SJSA1 (cell line): ENCODE measurements around the gene FAM237A. TPM values are rescaled to one million over a fixed set of nuclear protein-coding genes. Genes with fewer than 3 reads are reported as not detected.

ENCODE experiments used
- DNase-seq, 2 experiments: peaks; one replicate each; pipeline ENCODE4 v3.0.0-alpha.2; 2015 to 2020; ENCODE audit warnings: low spot score in 2 of 2, low read depth in 1 of 2
- H3K27ac ChIP-seq: fragments of 250-450 bp; sonication (Bioruptor Pico); 2 replicates; pipeline ENCODE4 v1.5.1; 2020; ENCODE audit warnings: mild to moderate bottlenecking, moderate library complexity
- H3K27me3 ChIP-seq: fragments of 250-450 bp; sonication (Bioruptor Pico); replicated peaks from 2 replicates; pipeline ENCODE4 v1.5.1; 2020; ENCODE audit warnings: mild to moderate bottlenecking, moderate library complexity
- H3K36me3 ChIP-seq: fragments of 250-450 bp; sonication (Bioruptor Pico); 2 replicates; pipeline ENCODE4 v1.5.1; 2020; ENCODE audit warnings: mild to moderate bottlenecking
- H3K4me1 ChIP-seq: fragments of 250-450 bp; sonication (Bioruptor Pico); replicated peaks from 2 replicates; pipeline ENCODE4 v1.6.1; 2021; ENCODE audit warnings: mild to moderate bottlenecking
- H3K4me3 ChIP-seq: fragments of 250-450 bp; sonication (Bioruptor Pico); 2 replicates; pipeline ENCODE4 v1.5.1; 2020; ENCODE audit warnings: mild to moderate bottlenecking
- H3K9me3 ChIP-seq: fragments of 250-450 bp; sonication (Bioruptor Pico); replicated peaks from 2 replicates; pipeline ENCODE4 v1.5.1; 2020; ENCODE audit warnings: mild to moderate bottlenecking
- total RNA-seq: library from RNA; depleted of rRNA; stranded (reverse); fragments of >200 nt; shearing (Covaris generic); gene quantifications from 2 replicates; pipeline ENCODE4 v1.2.3, GENCODE V29; 2014

FAM237A gene
- total RNA-seq, 1 experiment from 2014 or later: not detected

DNA sequence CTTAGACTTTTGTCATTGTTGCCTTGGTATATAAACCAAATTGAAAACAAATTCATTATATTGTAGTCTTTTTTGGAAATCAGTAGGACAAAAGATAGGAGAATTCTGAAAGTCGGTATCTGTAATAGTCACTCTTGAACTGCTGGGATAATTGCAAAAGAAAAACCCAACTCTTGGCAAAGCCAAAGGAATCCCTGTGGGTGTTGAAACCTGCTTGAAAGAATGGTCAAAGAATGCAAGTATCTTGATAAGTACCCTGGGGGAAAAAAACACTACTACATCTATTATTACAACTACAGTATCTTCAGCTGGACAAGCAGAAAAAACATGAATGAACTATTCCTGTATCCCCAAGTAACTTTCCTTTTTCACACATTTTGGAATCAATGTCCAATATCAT is 7.3 kb upstream of the FAM237A start:
- Histone ChIP-seq H3K27ac (no peak overlapping the region), H3K27me3 (no peaks in the 10 kb centered on the region), H3K4me3 (no peak overlapping the region), H3K4me1 (no peaks in the 10 kb centered on the region), H3K9me3 (no peaks in the 10 kb centered on the region), H3K36me3 (no peaks in the 10 kb centered on the region)
- DNase-seq: no peak

DNA sequence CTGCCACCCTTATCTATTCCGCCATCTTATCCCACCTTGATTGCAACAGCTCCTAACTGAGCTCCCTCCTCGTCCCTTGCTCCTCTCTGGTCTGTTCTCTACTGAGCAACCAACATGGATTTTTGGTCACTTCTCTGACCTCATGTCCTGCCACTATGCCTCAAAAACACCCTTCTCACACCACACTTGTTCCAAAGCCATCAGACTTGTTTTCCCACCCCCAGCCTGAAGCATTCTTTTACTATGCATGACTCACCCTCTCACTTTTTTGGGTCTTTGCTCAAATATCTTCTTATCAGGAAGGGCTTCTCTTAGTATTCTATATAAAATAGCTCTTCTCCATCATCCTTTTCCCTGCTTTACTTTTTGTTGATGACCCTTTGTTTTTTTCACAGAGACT is 2.7 kb upstream of the FAM237A start:
- H3K9me3 ChIP-seq: no peaks in the 10 kb centered on the region

DNA sequence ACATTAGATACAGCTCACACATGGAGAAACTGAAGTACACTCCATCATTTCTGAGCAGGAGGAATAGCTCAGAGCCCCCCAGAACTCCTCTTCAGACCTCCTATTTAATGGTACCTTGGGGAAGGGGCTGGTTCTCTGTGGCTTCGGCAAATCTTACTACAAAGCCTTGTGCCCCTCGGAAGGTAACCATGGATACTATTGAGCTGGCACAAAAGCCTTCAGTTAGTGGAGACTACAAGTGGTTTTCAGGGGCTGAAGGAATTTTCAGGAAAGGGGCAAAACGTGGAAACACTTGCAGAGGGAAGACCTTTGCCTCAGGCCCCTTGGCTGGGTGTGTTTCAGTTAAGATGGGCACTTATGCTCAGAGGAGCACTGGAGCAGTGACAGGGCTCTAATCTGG is 1.1 kb upstream of the FAM237A start:
- DNase-seq: no peak
- Histone ChIP-seq H3K27me3 (no peaks in the 10 kb centered on the region), H3K27ac (no peak overlapping the region), H3K4me1 (no peaks in the 10 kb centered on the region), H3K4me3 (no peak overlapping the region), H3K36me3 (no peaks in the 10 kb centered on the region), H3K9me3 (no peaks in the 10 kb centered on the region)

More for the DNA sequence above, 2.7 kb upstream of the FAM237A start:
- no peak for DNase-seq
- no peaks in the 10 kb centered on the region for H3K4me1 ChIP-seq
- no peak overlapping the region for H3K27ac ChIP-seq
- H3K27me3 ChIP-seq: no peaks in the 10 kb centered on the region
- no peak overlapping the region for H3K4me3 ChIP-seq
- no peaks in the 10 kb centered on the region for H3K36me3 ChIP-seq

DNA sequence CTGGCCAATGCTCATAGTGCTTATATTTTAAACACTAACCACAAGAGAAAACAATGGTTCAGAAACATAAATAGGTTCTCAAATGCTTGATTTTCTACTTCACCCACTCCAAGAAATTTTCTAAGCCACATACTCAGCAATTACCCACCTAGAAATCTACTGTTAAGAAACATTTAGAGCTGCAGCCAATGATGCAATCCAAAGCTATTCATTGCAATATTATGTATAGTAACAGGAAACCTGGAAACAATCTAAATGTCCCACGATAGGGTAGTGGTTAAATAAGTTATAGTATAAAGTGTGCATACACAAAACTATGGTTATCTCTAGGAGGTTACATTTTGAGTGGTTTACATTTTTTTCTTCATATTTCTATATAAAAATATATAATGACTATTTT is 5.7 kb downstream of the FAM237A start:
- no peak for DNase-seq
- no peaks in the 10 kb centered on the region for H3K27me3 ChIP-seq

DNA sequence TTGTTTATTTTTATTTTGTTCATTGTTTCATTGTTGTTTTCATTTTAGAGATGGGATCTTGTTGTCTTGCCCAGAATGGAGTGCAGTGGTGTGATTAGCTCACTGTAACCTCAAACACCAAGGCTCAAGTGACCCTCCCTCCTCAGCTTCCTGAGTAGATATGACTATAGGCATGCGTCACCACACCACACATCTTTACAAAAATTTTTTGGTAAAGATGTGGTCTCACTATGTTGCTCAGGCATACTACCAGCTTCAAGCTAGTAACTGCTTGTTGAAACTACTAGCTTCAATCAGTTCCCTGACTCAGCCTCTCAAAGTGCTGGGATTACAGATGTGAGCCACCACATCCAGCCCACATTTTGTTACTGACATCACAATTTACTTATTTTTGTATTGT is 14.8 kb downstream of the FAM237A start:
- DNase-seq: no peak
- no peak overlapping the region for H3K27ac ChIP-seq
- no peaks in the 10 kb centered on the region for H3K9me3 ChIP-seq
- H3K4me3 ChIP-seq: no peak overlapping the region
- no peaks in the 10 kb centered on the region for H3K36me3 ChIP-seq
- H3K27me3 ChIP-seq: peaks cover 4% of the 10 kb centered on the region
- H3K4me1 ChIP-seq: no peaks in the 10 kb centered on the region

More for the DNA sequence above, 5.7 kb downstream of the FAM237A start:
- H3K27ac ChIP-seq: no peak overlapping the region
- H3K4me3 ChIP-seq: no peak overlapping the region
- H3K36me3 ChIP-seq: no peaks in the 10 kb centered on the region
- no peaks in the 10 kb centered on the region for H3K9me3 ChIP-seq
- no peaks in the 10 kb centered on the region for H3K4me1 ChIP-seq

DNA sequence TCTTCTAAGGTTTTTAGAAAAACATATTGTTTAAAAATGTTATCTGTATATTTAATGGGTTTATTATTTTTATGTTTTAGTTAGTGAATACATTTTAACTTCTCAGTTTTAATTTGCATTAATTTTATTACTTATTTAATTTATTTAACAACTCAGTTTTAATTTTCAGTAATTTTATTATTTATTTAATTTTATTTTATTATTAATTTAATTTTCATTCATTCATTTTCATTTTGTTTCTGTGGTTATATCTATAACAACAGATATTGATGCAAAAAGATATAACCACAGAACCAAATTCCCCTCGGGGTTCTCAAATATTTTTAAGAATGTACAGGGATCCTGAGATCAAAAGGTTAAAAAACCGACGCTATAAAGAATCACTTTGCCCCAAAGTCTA is 23.0 kb downstream of the FAM237A start:
- no peak overlapping the region for H3K4me3 ChIP-seq
- peaks cover 7% of the 10 kb centered on the region for H3K27me3 ChIP-seq
- no peaks in the 10 kb centered on the region for H3K9me3 ChIP-seq
- H3K27ac ChIP-seq: no peak overlapping the region
- H3K4me1 ChIP-seq: no peaks in the 10 kb centered on the region
- H3K36me3 ChIP-seq: no peaks in the 10 kb centered on the region
- DNase-seq: no peak

DNA sequence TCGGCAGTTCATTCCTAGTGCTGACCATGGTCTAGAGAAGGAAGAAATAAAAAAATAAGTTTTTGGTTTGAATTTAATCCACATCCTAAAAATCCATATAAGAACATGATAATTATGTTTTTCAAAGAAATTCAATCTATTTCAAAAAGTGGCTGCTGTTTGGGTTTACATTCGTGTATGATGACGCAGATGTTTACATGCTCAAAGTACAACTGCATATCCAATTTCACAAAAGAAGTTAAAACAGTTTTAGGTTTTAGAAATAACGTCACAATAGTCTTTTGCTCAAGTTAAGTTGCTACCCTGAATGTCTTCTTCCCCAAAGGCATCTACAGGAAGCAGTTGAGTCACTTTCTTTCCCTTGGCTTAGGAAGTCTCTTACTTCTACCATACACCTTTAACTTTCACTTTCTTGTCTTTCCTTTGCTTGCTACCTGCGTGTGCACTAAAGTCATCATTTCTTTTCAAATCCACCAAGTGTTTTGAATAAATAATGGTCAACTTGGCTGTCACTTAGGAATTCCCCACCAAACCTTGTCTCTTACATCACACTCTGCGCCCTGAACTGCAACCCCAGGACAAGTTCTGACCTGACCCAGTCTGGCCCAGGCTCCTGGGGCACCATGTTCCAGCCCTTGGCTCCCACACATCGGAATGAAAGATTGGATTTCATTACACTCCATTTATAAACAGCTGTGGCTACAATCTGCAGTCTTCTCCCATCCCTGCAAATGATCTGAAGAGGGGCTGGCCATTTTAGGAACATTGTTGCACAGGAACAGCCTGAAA is 28.4 kb downstream of the FAM237A start:
- Histone ChIP-seq H3K27me3 (no peaks in the 10 kb centered on the region; the same call in 1 of the 2 replicates), H3K36me3 (no peaks in the 10 kb centered on the region), H3K4me3 (no peak overlapping the region), H3K27ac (no peak overlapping the region), H3K4me1 (no peaks in the 10 kb centered on the region), H3K9me3 (no peaks in the 10 kb centered on the region)
- no peak for DNase-seq

DNA sequence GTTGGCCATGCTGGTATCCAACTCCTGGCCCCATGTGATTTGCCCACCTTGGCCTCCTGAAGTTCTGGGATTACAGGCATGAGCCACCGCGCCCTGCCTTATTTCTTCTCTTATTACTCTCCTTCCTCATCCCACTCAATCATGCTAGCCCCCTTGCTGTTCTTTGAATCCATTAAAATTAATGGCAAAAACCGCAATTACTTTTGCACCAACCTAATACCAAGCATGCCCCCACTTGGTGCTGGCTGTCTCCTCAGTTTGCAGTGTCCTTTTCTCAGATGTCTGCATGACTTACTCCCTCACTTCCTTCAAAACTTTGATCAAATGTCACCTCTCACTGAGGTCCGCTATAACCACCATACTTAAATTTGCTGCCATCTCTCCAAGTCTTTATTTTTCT is 41.3 kb downstream of the FAM237A start:
- no peaks in the 10 kb centered on the region for H3K9me3 ChIP-seq
- H3K4me3 ChIP-seq: no peak overlapping the region
- no peak overlapping the region for H3K27ac ChIP-seq
- no peaks in the 10 kb centered on the region for H3K4me1 ChIP-seq
- no peak for DNase-seq
- no peaks in the 10 kb centered on the region; the same call in 1 of the 2 replicates for H3K27me3 ChIP-seq
- H3K36me3 ChIP-seq: no peaks in the 10 kb centered on the region

DNA sequence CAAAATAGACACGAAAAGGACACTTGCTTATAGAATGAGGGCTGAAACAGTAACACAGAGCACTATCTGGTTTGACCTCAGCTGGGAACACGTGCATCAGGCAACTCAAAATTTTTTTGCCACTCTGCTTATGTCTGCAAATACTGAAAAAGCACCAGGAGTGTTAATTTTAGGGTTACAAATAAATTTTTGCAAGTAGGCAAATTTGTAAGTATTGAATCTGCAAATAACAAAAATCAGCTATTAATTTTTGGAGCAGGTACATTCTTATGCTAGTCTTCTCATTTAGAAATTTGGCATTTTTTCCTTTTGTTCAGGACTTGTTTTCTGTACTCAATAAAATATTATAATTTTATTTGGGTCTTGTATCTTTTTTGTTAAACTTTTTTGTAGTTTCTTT is 46.2 kb downstream of the FAM237A start:
- Histone ChIP-seq H3K4me1 (no peaks in the 10 kb centered on the region), H3K36me3 (no peaks in the 10 kb centered on the region), H3K9me3 (no peaks in the 10 kb centered on the region), H3K27ac (no peak overlapping the region), H3K4me3 (no peak overlapping the region), H3K27me3 (no peaks in the 10 kb centered on the region; the same call in 1 of the 2 replicates)
- DNase-seq: no peak

DNA sequence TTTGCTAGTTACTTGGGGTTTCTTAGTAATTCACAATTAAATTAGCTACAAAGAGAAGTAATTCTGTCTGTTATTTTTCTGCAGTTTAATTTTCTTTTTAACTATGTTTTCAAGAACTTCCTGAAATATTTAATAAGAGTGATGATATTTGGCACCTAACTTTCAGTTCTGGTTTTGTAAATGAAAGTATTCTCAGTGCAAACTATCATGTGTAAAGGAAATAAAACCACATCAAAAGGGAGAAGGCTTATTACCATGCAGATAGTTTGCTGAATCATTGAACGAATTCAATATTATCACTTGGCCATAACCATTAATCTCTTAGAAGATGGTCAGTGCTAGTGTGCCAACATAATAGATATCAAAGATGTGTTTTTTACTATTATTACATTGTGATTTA is 46.7 kb downstream of the FAM237A start:
- no peaks in the 10 kb centered on the region; the same call in 1 of the 2 replicates for H3K27me3 ChIP-seq
- DNase-seq: no peak
- no peak overlapping the region for H3K4me3 ChIP-seq

DNA sequence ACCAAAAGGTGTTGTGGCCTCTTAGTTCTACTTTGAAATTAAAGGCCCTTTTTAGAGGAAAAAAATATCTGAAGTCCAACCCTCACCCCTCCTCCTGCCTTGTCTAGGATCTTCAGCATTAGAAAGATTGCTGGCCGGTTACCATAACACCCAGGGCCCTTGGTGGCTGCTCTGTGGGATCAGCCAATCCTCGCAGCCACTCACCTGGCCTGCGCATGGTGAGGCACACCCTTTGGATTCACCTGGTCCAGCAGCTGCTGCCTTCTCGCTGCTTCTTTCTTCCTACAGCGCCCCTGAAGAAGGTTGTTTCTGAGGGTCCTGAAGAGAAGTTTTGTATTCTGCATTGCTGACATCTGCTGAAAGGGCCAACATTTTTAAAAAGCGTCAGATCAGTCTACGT is 50.7 kb downstream of the FAM237A start:
- Histone ChIP-seq H3K9me3 (no peaks in the 10 kb centered on the region), H3K4me3 (no peak overlapping the region), H3K4me1 (no peaks in the 10 kb centered on the region), H3K27me3 (peaks cover 4% of the 10 kb centered on the region; the same call in 1 of the 2 replicates), H3K36me3 (no peaks in the 10 kb centered on the region), H3K27ac (no peak overlapping the region)
- no peak for DNase-seq

More for the DNA sequence above, 46.7 kb downstream of the FAM237A start:
- no peaks in the 10 kb centered on the region for H3K9me3 ChIP-seq
- H3K27ac ChIP-seq: no peak overlapping the region
- H3K36me3 ChIP-seq: no peaks in the 10 kb centered on the region
- H3K4me1 ChIP-seq: no peaks in the 10 kb centered on the region

DNA sequence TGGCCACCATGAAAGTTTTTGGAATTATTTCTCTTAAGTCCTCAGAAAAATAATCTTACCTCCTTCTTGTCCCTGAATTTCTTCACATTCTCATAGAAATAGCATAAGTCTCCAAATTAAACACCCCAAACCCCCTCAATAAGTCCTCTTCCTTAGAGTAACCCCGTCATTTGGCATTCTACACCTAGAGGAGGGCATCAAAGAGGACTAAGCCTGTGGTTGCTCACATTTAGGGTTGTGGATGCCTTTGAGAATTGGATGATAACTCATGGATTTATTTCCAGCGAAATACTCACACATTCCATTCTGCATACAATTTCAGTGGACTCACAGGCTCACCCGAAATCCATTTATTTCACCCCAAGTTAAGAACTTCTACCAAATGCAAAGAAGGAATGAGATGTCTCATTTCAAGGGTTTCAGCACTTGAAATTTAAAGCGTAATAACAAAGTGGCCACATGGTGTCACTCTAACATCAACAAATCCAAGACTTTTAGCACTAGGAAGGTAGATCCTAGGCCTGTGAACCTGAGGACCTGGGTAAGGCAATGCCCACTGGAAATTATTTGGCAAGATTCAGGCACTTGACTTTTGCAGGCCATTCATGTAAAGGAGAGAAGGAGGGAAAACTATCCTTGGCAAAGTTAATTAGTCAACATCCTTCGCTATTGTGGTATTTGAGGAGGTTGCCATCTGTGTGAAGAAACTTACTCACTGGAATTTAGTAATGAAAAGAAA is 51.3 kb downstream of the FAM237A start:
- Histone ChIP-seq H3K4me1 (no peaks in the 10 kb centered on the region), H3K9me3 (no peaks in the 10 kb centered on the region), H3K27me3 (peaks cover 6% of the 10 kb centered on the region; the same call in 1 of the 2 replicates), H3K36me3 (no peaks in the 10 kb centered on the region), H3K4me3 (no peak overlapping the region), H3K27ac (no peak overlapping the region)
- DNase-seq: peak in 1 of 2 experiments; percentile 29

DNA sequence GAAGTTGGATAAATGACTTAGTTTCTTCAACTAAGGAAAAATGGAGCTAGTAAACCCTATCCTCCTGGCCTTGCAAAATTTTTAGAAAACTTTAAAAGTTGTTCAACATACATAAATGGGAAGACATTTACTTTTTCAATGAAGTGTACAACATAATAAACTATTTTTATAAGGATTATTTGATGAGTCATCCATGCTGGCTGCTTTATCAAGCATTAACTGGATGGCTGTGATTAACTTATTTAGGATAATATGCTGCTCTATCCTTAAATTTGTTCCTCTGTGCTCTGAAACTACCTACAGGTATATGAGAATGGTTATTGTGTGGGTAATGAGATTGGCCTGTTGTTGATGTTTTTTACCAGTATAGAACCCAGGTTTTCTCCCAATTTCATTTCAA is 54.6 kb downstream of the FAM237A start:
- Histone ChIP-seq H3K4me1 (no peaks in the 10 kb centered on the region), H3K9me3 (no peaks in the 10 kb centered on the region), H3K36me3 (no peaks in the 10 kb centered on the region)

DNA sequence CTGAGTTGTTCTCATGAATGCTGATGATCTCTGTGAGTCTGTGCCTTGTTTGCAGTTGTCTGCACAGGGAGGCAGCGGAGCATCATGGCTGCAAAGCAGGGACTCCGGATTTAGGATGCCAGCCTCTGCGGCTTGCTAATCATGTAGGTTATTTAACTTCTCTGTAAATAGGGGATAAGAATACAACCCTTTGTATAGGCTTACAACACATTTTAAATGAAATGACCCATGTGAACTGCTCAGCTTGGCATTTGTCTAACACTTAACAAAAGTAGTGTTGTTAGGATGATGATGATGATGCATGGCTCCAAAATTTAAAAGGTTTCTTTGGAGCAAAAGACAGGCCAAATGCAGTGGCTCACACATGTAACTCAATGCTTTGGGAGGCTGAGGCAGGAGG is 56.5 kb downstream of the FAM237A start:
- Histone ChIP-seq H3K4me1 (no peaks in the 10 kb centered on the region), H3K27ac (no peak overlapping the region), H3K9me3 (no peaks in the 10 kb centered on the region), H3K36me3 (no peaks in the 10 kb centered on the region), H3K27me3 (peaks cover 29% of the 10 kb centered on the region), H3K4me3 (no peak overlapping the region)
- DNase-seq: no peak

More for the DNA sequence above, 54.6 kb downstream of the FAM237A start:
- no peak overlapping the region for H3K27ac ChIP-seq
- H3K27me3 ChIP-seq: peaks cover 11% of the 10 kb centered on the region
- H3K4me3 ChIP-seq: no peak overlapping the region
- DNase-seq: no peak
